Glutamatergic neuron (in vitro differentiated cells): ENCODE measurements around the gene ONECUT3. TPM values are rescaled to one million over a fixed set of nuclear protein-coding genes. Genes with fewer than 3 reads are reported as not detected.

Source experiments
- DNase-seq: peaks from one replicate; pipeline ENCODE4 v3.0.0; 2022
- H3K27ac Mint-ChIP-seq: one replicate; pipeline ENCODE4 v1.8.0; 2020; ENCODE audit warnings: mild to moderate bottlenecking, mixed read lengths, inconsistent platforms; ENCODE audit not compliant: unreplicated experiment
- H3K27me3 Mint-ChIP-seq: one replicate; pipeline ENCODE4 v1.8.0; 2020; ENCODE audit warnings: mild to moderate bottlenecking, moderate library complexity, mixed read lengths, inconsistent platforms; ENCODE audit not compliant: unreplicated experiment
- H3K36me3 Mint-ChIP-seq: one replicate; pipeline ENCODE4 v1.8.0; 2020; ENCODE audit warnings: mild to moderate bottlenecking, mixed read lengths, inconsistent platforms; ENCODE audit not compliant: unreplicated experiment
- H3K4me1 Mint-ChIP-seq: one replicate; pipeline ENCODE4 v1.8.0; 2020; ENCODE audit warnings: mild to moderate bottlenecking, low read depth, mixed read lengths, inconsistent platforms; ENCODE audit not compliant: unreplicated experiment
- H3K4me3 Mint-ChIP-seq: one replicate; pipeline ENCODE4 v1.8.0; 2020; ENCODE audit warnings: mild to moderate bottlenecking, mixed read lengths, inconsistent platforms; ENCODE audit not compliant: unreplicated experiment
- H3K9me3 Mint-ChIP-seq: one replicate; pipeline ENCODE4 v1.8.0; 2020; ENCODE audit warnings: mild to moderate bottlenecking, moderate library complexity, mixed read lengths, inconsistent platforms; ENCODE audit not compliant: unreplicated experiment
- CTCF ChIP-seq: fragments of 200-600 bp; sonication (generic); IDR thresholded peaks from one replicate; pipeline ENCODE4 v1.5.0; 2021; ENCODE audit not compliant: partially characterized antibody, unreplicated experiment
- total RNA-seq: library from RNA; stranded (reverse); fragmentation: NEBNext Ultra II Directional; extraction: Animal tissue kit (Norgen Biotek cat#: 25700); gene quantifications from one replicate; pipeline ENCODE4 v1.2.1, GENCODE V29; 2021; ENCODE audit not compliant: unreplicated experiment

Gene ONECUT3
- total RNA-seq, 1 donor from 2014 or later: 15.4 TPM

- no peak for DNase-seq
- H3K27ac Mint-ChIP-seq: no peak overlapping the region
- peaks cover 8% of the 10 kb centered on the region for H3K9me3 Mint-ChIP-seq
- no peak overlapping the region for H3K4me3 Mint-ChIP-seq
- no peaks in the 10 kb centered on the region for H3K36me3 Mint-ChIP-seq
- no peak for TF ChIP-seq CTCF
- H3K27me3 Mint-ChIP-seq: peaks cover 39% of the 10 kb centered on the region
- peaks cover 17% of the 10 kb centered on the region for H3K4me1 Mint-ChIP-seq
These were observed 9.2 kb downstream of the ONECUT3 start for GRCh38 chr19:1762243-1763117.

DNA sequence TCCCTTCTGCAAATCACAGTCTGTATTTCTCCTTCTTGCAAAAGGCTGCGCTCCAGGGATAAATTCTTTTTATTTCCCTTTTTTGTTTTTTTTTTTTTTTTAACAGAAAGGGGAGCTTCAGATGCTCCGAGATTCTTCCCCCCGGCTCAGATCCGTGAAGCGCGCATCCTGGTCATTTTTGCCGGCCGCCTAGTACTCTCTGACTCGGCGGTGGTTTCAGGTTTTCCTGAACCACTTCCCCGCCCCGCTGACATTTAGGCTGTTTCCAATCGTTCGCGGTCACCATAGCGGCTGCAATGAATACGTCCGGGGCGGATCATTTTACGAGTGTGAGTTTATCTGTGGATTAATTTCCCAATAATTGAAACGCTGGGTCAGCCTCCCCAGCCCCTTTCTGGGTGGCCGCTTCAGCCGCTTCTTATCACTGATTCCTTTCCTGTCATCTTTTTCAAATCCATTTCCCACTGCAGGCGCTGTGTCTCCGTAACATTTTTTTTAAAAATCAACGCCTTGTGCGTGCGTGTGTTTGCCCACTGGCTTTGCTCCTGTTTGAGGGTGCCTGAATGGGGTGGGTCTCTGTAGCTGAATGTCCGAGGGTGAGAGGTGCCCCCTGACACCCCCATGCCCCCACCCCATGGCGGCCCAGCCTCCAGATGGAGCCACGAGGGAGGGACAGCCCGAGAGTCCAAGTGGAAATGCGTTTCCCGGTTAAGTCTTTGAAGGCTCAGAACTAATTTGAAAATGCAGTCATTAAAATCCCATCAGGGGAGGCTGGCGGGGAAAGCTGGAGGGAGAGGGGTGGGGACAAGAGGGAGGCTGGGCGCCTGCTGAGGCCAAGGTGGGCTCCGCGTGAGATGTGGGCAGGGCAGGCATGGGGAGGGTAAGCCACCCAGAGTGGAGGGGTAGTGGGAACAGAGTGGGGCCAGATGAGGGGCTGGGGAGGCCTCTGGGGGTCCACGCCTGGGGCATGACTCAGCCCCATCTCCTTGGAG is 10.6 kb downstream of the ONECUT3 start:
- Mint-ChIP-seq H3K27me3 (peaks cover 39% of the 10 kb centered on the region), H3K4me1 (peaks cover 14% of the 10 kb centered on the region), H3K4me3 (peak overlapping the region; percentile 74), H3K27ac (peak overlapping the region; percentile 59), H3K9me3 (peaks cover 7% of the 10 kb centered on the region), H3K36me3 (no peaks in the 10 kb centered on the region)
- no peak for DNase-seq
- TF ChIP-seq CTCF: no peak

- H3K4me3 Mint-ChIP-seq: peak overlapping the region; percentile 58
- H3K9me3 Mint-ChIP-seq: peaks cover 8% of the 10 kb centered on the region
- no peaks in the 10 kb centered on the region for H3K36me3 Mint-ChIP-seq
- H3K27ac Mint-ChIP-seq: no peak overlapping the region
- peaks cover 16% of the 10 kb centered on the region for H3K4me1 Mint-ChIP-seq
- no peak for DNase-seq
- peaks cover 40% of the 10 kb centered on the region for H3K27me3 Mint-ChIP-seq
- no peak for TF ChIP-seq CTCF
These were observed 11.4 kb downstream of the ONECUT3 start for GRCh38 chr19:1764729-1765128.

DNA sequence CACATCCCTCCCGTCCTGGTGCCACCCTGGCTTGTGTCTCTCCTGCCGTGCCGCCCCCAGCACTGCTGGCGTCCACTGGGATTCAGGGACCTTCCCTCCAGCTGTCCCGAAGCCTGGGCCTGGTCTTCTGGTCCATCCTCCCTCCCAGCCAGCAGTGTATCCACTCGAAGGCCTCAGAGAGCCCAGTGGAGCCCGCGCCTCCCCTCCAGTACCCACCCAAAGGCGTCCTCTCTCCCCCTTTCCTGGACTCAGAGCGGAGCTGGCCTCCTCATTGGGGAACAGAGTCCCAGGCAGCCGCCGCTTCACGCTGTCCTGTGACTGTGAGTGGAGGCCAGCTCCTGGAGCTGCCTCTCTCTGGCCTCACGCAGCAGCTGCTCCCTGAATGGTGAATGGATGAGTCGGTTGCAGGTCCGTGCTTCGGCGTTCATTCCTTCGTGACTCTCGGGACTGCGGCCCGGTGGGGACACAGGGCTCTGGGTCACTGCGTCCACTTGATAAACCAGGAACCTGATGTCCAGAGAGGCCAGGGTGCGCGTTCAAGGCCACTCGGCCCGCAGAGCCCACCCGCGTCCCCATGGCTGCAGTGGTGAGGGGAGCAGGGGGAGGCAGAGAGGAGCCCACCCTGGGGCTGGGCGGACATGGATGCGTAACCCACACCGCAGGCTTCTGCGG is 12.1 kb downstream of the ONECUT3 start:
- Mint-ChIP-seq H3K4me3 (peak overlapping the region; percentile 58), H3K27me3 (peaks cover 40% of the 10 kb centered on the region), H3K4me1 (peaks cover 16% of the 10 kb centered on the region), H3K36me3 (peaks cover 3% of the 10 kb centered on the region), H3K9me3 (peaks cover 8% of the 10 kb centered on the region), H3K27ac (peak overlapping the region; percentile 62)
- no peak for DNase-seq
- TF ChIP-seq CTCF: no peak
